GM19099 (cell line): ENCODE results near the gene TRERF1.

Experiments
- POLR2A ChIP-seq: IDR thresholded peaks from 3 replicates; pipeline ENCODE4 v1.6.1; 2011; ENCODE audit warnings: low read depth; ENCODE audit not compliant: insufficient read length; ENCODE audit errors: extremely low read depth

Gene TRERF1, protein sequence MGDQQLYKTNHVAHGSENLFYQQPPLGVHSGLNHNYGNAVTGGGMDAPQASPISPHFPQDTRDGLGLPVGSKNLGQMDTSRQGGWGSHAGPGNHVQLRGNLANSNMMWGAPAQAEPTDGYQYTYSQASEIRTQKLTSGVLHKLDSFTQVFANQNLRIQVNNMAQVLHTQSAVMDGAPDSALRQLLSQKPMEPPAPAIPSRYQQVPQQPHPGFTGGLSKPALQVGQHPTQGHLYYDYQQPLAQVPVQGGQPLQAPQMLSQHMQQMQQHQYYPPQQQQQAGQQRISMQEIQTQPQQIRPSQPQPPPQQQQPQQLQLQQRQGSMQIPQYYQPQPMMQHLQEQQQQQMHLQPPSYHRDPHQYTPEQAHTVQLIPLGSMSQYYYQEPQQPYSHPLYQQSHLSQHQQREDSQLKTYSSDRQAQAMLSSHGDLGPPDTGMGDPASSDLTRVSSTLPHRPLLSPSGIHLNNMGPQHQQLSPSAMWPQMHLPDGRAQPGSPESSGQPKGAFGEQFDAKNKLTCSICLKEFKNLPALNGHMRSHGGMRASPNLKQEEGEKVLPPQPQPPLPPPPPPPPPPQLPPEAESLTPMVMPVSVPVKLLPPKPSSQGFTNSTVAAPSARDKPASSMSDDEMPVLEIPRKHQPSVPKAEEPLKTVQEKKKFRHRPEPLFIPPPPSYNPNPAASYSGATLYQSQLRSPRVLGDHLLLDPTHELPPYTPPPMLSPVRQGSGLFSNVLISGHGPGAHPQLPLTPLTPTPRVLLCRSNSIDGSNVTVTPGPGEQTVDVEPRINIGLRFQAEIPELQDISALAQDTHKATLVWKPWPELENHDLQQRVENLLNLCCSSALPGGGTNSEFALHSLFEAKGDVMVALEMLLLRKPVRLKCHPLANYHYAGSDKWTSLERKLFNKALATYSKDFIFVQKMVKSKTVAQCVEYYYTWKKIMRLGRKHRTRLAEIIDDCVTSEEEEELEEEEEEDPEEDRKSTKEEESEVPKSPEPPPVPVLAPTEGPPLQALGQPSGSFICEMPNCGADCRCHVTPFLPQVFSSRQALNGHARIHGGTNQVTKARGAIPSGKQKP (N-terminal part only)

DNA sequence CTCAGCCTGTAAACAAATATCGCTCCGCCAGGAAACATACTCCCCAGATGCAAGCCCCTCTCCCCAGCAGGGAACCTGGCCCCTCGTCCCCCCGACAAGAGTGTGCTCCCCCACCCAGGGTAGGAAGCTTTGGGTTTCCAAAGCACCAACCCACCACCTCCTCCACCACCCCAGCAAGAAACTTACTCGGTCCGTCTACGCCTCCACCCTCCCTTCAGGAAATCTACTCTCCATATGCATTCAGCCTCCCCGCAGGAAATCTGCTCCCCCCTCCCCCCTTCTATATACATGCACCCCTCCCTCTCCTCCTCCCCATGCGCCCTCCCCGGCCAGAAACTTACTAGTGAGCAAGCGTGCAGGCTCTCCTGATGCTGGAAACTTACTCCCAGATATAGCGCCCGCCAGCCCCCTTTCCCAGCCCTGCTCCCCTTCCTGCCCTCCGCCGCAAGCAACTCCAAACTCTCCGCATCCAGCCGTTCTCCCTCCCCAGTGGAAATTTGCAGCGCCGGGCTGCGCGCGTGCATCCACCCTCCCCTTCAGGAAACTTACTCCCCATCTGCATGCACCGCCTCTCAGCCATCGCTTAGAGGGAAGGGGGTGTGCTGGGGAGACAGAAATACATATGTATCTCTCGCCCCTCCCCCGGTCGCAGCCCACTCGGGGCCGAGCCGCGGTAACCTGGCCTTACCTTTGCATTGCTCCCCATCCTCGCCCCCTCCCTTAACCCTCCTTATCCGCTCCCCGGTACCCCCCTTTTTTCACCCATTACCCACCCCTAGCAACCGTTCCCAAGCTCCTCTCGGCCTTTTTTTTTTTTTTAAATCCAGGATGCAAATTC lies at the start of gene TRERF1:
TSS of gene TRERF1 (minus strand) at position 594 of the 838 bp plus-strand sequence. CDS start 182,336 bp downstream, outside the sequence.
- no peak for TF ChIP-seq POLR2A

DNA sequence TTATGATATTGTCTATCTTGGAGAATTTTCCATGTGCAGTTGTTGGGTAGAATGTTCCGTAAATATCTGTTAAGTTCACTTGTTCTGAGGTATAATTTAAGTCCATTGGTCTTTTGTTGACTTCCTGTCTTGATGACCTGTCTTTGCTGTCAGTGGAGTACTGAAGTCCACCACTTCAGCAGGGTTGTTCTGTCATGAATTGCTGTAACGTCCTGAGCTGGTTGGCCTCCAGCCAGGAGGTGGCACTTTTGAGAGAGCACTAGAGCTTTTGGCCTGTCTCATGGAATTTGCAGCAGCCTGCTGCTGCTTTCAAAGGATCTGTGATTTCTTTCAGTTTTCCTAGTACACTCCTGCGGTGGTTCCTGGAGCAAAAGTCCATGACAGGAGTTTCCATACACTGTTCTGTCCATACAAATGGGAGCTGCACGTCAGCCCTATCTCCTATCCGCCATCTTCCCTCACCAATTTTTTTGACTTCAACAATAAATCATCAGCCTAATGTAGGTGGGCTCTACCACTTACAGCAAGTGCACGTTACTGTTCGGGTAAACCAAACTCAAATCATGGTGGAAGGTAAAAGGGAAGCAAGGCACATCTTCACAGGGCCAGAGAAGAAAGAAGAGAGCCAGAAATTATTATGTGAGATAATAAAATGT lies 46.9 kb upstream of the TRERF1 start:
- no peak for TF ChIP-seq POLR2A

DNA sequence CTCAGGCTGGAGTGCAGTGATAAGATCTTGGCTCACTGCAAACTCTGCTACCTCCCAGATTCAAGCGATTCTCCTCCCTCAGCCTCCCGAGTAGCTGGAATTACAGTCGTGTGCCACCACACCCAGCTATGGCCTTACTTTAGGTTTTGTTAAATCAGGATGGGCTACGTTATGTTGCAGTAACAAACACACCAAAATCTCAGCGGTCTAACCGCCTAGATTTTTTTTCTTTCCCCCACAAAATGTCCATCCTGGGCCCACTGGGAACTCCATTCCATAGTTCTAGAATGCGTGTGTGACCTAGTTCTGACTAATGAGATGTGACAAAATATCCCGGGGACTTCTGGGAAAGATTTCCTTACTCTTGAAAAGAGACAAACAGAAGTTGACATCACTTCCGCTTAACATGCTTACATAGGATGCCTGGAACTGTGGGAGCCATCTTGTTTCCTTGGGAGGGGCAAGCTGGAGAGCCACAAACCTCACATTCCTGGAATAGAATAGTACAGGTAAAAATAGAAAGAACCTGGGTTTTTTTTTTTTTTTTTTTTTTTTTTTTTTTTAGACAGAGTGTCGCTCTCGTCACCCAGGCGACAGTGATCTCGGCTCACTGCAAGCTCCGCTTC lies 42.3 kb upstream of the TRERF1 start:
- TF ChIP-seq POLR2A, result no peak

DNA sequence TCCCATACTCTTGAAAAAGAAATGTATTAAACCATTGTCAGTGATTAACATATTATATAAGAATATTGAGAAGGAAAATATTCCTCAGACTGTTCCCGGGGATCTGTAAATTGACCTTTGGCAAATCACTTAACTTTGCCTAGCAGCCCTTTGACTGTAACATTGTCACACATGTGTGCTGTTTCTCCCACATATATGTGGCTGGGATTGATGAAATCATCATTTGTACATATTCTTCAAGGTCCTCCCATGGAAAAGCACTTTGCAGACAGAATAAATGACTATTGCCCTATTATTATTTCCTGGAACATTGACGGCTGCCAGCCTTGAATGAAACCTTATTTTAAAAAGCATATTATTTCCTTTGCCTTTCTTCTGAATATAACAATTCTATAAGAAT lies 36.4 kb upstream of the TRERF1 start:
- no peak for TF ChIP-seq POLR2A

DNA sequence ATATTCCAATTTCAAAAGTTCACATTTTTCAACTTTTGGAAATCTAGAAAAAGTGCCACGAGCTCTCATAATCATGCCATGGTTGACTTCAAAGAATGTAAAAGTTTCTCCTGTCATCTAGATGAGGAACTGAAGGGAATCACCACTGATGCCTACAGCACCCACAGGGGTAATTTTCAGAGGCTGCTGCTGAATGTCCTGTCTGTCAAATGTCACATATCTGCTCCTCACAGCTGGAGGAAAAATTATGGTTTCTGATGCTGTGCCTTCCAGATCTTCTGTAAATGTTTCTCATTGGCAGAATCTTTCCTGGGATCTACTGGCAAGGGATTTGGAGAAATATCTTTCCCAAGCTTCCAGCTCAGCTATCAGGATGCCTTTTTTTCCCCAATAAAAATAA lies 32.5 kb upstream of the TRERF1 start:
- TF ChIP-seq POLR2A, result no peak

DNA sequence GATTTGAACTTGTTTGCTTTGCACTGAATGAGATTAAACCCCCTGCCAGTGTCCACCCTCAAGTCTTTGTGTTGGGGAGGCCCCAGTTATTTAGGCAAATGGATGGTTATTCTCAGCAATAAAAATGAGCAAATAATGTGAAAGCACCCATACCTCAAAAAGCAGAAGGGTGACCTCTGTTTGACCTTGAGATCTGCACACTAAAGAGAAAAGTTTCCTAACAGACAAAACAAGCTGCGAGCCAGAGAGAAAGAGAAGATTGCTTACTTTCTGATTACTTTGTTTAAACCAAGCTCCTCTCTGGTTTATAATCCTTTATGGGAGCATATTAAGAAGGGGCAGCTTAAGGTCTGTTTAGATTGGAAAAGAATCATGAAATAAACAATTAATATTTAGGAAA lies 30.4 kb upstream of the TRERF1 start:
- TF ChIP-seq POLR2A, result no peak

DNA sequence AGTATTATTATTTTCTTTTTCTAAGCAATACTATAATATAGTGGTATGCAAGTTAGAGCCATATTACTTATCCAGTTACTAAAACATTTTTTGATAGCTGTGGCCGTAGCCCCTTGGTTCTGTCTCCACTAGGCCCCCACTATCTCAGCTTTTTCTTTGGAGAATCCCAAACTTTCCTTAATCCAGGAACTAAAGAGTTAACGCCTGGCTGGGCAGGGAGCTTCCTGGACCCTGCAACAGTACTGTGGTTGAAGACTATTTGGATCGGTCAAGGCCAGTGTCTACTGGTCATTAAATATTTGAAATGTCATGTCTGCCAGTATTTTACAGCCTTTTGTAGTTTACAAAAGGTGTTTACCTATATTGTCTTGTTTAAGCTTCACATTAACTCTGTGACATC lies 20.0 kb upstream of the TRERF1 start:
- TF ChIP-seq POLR2A, result no peak

DNA sequence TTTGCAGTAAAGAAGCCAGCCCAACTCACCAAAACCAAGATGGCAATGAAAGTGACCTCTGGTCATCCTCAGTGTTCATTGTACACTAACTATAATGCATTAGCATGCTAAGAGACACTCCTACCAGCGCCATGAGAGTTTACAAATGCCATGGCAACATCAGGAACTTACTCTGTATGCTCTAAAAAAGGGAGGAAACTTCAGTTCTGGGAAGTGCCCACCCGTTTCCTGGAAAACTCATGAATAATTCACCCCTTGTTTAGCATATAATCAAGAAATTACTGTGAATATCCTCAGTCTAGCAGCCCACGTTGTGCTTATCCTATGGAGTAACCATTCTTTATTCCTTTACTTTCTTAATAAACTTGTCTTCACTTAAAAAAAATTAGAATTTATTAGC lies 19.4 kb upstream of the TRERF1 start:
- no peak for TF ChIP-seq POLR2A

DNA sequence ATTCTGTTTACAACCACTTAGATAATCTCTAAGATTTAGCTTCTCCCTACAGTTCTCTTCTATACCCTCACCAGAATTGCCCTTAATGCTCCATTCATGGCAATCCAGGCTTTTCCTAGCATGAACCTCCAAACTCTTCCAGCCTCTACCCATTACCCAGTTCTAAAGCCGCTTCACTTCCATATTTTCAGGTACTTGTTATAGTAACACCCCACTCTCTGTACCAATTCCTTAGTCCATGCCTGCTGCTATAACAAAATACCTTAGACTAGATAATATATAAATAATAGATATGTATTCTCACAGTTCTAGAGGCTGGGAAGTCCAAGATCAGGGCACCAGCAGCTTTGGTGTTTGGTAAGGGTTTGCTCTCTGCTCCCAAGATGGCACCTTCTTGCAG lies 16.5 kb upstream of the TRERF1 start:
- TF ChIP-seq POLR2A, result no peak

DNA sequence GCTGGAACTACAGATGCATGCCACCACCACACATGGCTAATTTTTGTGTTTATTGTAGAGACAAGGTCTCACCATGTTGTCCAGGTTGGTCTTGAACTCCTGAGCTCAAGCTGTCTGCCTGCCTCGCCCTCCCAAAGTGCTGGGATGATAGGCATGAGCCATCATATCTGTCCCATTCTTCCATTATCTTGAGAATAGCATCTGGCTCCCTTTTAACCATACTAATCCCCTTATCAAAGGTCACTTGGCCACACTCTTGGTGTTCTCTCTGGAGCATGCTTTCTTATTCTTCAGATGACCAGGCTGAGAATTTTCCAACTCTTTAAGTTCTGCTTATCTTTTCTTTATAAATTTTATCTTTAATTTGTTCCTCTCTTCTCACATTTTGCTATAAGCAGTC lies 15.9 kb upstream of the TRERF1 start:
- TF ChIP-seq POLR2A, result no peak

DNA sequence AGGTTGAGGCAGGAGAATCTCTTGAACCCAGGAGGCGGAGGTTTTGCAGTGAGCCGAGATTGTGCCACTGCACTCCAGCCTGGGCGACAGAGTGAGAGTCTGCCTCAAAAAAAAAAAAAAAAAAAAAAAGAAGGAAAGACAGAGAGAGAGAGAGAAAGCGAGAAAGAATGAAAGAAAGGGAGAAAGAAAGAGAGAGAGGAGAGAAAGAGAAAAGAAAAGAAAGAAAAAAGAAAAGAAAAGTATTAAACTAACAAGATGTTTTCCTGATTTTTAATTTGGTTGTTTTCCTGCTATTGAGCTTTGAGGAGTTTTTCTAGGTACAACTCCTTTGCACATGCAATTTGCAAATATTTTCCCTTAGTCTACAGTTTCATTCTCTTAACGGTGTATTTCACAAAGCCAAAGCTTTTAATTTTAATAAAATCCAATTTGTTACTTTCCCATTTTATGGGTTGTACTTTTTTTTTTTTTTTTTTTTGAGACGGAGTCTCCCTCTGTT lies 10.8 kb upstream of the TRERF1 start:
- no peak for TF ChIP-seq POLR2A

DNA sequence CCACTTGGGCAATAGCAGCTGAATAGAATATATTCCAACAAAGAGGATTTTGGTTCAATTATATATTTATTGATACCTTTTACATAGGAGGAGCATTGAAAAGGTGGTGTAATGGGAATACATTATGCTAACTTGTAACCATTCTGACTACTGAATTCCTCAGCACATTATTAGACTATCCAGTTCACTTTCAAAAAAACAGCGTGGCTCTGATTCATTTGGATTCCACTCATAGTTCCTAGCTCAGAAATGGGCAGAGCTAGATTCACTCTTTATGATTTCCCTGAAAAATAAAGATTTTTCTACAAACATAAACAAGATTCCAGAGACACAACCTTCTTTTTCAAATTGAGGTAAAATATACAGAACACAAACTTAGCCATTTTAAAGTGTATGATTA lies 9.2 kb upstream of the TRERF1 start:
- no peak for TF ChIP-seq POLR2A

DNA sequence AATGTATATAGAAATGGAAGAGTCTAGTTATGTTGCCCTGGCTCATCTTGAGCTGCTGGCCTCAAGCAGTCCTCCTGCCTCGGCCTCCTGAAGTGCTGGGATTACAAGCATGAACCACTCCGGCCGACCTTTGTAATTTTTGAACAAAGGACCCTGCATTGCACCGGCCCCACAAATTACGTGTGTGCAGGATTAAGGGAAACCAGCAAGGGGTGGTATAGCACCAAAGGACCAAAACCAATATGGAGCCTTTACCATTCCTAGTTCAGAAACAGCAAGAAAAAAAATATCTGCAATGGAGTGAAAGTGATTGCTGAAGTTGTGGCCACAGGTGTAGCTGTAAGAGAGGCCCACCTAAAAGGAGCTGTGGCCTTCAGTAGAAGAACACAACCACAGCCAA lies 8.2 kb upstream of the TRERF1 start:
- no peak for TF ChIP-seq POLR2A

DNA sequence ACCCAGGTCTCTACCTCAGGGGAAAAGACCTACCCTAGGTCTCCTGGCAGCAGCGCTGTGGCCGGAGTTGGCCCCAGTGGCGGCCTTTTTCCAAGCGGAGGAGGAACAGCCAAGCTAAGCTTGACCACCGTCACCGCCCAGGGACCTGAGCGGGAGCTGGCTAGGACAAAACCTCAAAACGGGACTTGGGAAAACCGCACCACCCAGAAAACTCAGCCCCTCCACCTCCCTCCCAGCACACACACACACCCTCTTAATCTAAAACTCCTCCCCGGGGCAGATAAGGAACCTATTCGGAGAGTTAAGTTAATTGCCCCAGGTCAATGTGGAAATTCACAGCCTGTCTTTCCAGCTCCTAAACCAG lies 2.7 kb upstream of the TRERF1 start:
- TF ChIP-seq POLR2A, result no peak
